HCT116 (cell line): ENCODE data around the gene ARHGAP10. TPM values are rescaled to one million over a fixed set of nuclear protein-coding genes. Genes with fewer than 3 reads are reported as not detected.

Source experiments
- ATAC-seq: fragments of 200-7000 bp; cut with Tn5 transposase; 2 replicates; pipeline ENCODE4 v1.9.1; 2020; ENCODE audit warnings: mild to moderate bottlenecking, moderate library complexity
- BruUV-seq: library from RNA; stranded (reverse); fragments of 400-500 nt; replicated peaks from 2 replicates; lab custom pipeline; 2021; lab: Mats Ljungman, UMichigan
- CTCF ChIA-PET: fragments of 300-600 bp; sonication (Branson Sonifier 250); formaldehyde crosslinking; loops from one replicate; lab custom pipeline; 2021; ENCODE audit warnings: antibody characterized with exemption; lab: Charles Lee
- POLR2A ChIA-PET: fragments of 300-600, 350-600 bp; sonication (Branson Sonifier 250); formaldehyde crosslinking; loops from one replicate; lab custom pipeline; 2021; ENCODE audit warnings: antibody characterized with exemption; lab: Charles Lee
- RAD21 ChIA-PET, 2 experiments: fragments of 300-600 bp; sonication (Branson Sonifier 250); formaldehyde crosslinking; loops; one replicate each; lab custom pipeline; 2023; ENCODE audit warnings: low total read pairs in 2 of 2; ENCODE audit not compliant: uncharacterized antibody in 2 of 2, unreplicated experiment in 2 of 2, low non-redundant PET in 1 of 2; lab: Charles Lee
- DNase-seq: peaks from one replicate; pipeline ENCODE4 v3.0.0-alpha.2; 2010; ENCODE audit warnings: low read depth, low spot score
- H2AFZ ChIP-seq: fragments of 200-600 bp; shearing (Covaris generic), sonication (generic); 2 replicates; pipeline ENCODE4 v1.6.1; 2017; ENCODE audit warnings: low read depth, mixed run types, mixed read lengths, antibody characterized with exemption, low read length; ENCODE audit not compliant: poor library complexity, severe bottlenecking
- H3K27ac ChIP-seq: 2 replicates; pipeline ENCODE4 v1.5.1; 2012; ENCODE audit warnings: low read depth, low read length
- H3K27me3 ChIP-seq: fragments of 200-600 bp; sonication (generic); 2 replicates; pipeline ENCODE4 v1.6.1; 2016; ENCODE audit warnings: mixed run types, low read length, mixed read lengths; ENCODE audit not compliant: insufficient read depth
- H3K36me3 ChIP-seq, 2 experiments: fragments of 200-500 bp in 1 of 2; fragments of 200-600 bp in 1 of 2; sonication (Bioruptor generic) in 1 of 2; sonication (generic) in 1 of 2; 2 replicates each; pipeline versions ENCODE4 v1.5.1 to v1.6.1; 2014 to 2016; ENCODE audit warnings: low read length in 2 of 2, inconsistent platforms in 1 of 2, mixed read lengths in 1 of 2, mixed run types in 1 of 2; ENCODE audit not compliant: insufficient read depth in 2 of 2, control insufficient read depth in 1 of 2
- H3K4me1 ChIP-seq, 2 experiments: fragments of 200-600 bp in 1 of 2; sonication (generic) in 1 of 2; 2 replicates each; pipeline versions ENCODE4 v1.5.1 to v1.6.1; 2012 to 2017; ENCODE audit warnings: low read length in 2 of 2, inconsistent platforms in 1 of 2, mild to moderate bottlenecking in 1 of 2, mixed read lengths in 1 of 2, mixed run types in 1 of 2, moderate library complexity in 1 of 2; ENCODE audit not compliant: insufficient read depth in 2 of 2, control insufficient read depth in 1 of 2
- H3K4me2 ChIP-seq: fragments of 200-600 bp; sonication (generic); 2 replicates; pipeline ENCODE4 v1.6.1; 2017; ENCODE audit warnings: mixed run types, low read length, mixed read lengths
- H3K4me3 ChIP-seq, 2 experiments: fragments of 200-600 bp in 1 of 2; sonication (generic) in 1 of 2; replicated peaks in 1 of 2; 2 replicates each; pipeline ENCODE4 v1.5.1; 2011 to 2016; ENCODE audit warnings: low read length in 2 of 2, control low read depth in 1 of 2, low read depth in 1 of 2, mild to moderate bottlenecking in 1 of 2, mixed read lengths in 1 of 2, mixed run types in 1 of 2
- H3K79me2 ChIP-seq: fragments of 200-600 bp; sonication (generic); 2 replicates; pipeline ENCODE4 v1.6.1; 2017; ENCODE audit warnings: mild to moderate bottlenecking, mixed run types, low read length, moderate library complexity, mixed read lengths; ENCODE audit not compliant: insufficient read depth
- H3K9ac ChIP-seq: fragments of 200-600 bp; sonication (generic); 2 replicates; pipeline ENCODE4 v1.6.1; 2016; ENCODE audit warnings: low read length, mixed read lengths
- H3K9me2 ChIP-seq: fragments of 200-600 bp; sonication (generic), shearing (Covaris generic); 2 replicates; pipeline ENCODE4 v1.6.1; 2017; ENCODE audit warnings: mixed run types, mild to moderate bottlenecking, moderate library complexity; ENCODE audit not compliant: insufficient read depth
- H3K9me3 ChIP-seq, 2 experiments: fragments of 200-500 bp in 1 of 2; fragments of 200-600 bp in 1 of 2; sonication (Bioruptor generic) in 1 of 2; sonication (generic) in 1 of 2; 2 replicates each; pipeline ENCODE4 v1.6.1; 2014 to 2017; ENCODE audit warnings: low read length in 2 of 2, mixed read lengths in 2 of 2, inconsistent platforms in 1 of 2, low read depth in 1 of 2, mild to moderate bottlenecking in 1 of 2, mixed run types in 1 of 2, moderate library complexity in 1 of 2; ENCODE audit not compliant: control insufficient read depth in 1 of 2, insufficient read depth in 1 of 2
- H4K20me1 ChIP-seq: fragments of 200-600 bp; sonication (generic), shearing (Covaris generic); 2 replicates; pipeline ENCODE4 v1.6.1; 2017; ENCODE audit warnings: mixed run types, mild to moderate bottlenecking, moderate library complexity; ENCODE audit not compliant: insufficient read depth
- ATF3 ChIP-seq: IDR thresholded peaks from 2 replicates; pipeline ENCODE4 v1.6.1; 2012
- CTCF ChIP-seq, 3 experiments: fragments of 200-600 bp in 1 of 3; sonication (generic) in 1 of 3; IDR thresholded peaks in 2 of 3; conservative IDR thresholded peaks in 1 of 3; 2 replicates each; pipeline ENCODE4 v1.5.1; 2012 to 2017; ENCODE audit warnings: low read depth in 2 of 3, low read length in 2 of 3, antibody characterized with exemption in 1 of 3, borderline replicate concordance in 1 of 3, control low read depth in 1 of 3, mild to moderate bottlenecking in 1 of 3, mixed read lengths in 1 of 3, mixed run types in 1 of 3, moderate library complexity in 1 of 3; ENCODE audit not compliant: insufficient read depth in 1 of 3
- ELF1 ChIP-seq: IDR thresholded peaks from 2 replicates; pipeline ENCODE4 v1.6.1; 2012; ENCODE audit warnings: low read depth, borderline replicate concordance
- EZH2 ChIP-seq: fragments of 200-600 bp; sonication (generic); IDR thresholded peaks from 2 replicates; pipeline ENCODE4 v1.6.1; 2017; ENCODE audit warnings: antibody characterized with exemption, mixed run types
- FOSL1 ChIP-seq: IDR thresholded peaks from 2 replicates; pipeline ENCODE4 v1.6.1; 2012; ENCODE audit warnings: low read depth
- JUND ChIP-seq: IDR thresholded peaks from 2 replicates; pipeline ENCODE4 v1.6.1; 2012
- MAX ChIP-seq: IDR thresholded peaks from 2 replicates; pipeline ENCODE4 v1.6.1; 2012
- POLR2AphosphoS5 ChIP-seq: IDR thresholded peaks from 2 replicates; pipeline ENCODE4 v1.6.1; 2011; ENCODE audit warnings: mild to moderate bottlenecking, low read depth, low read length, moderate library complexity
- RAD21 ChIP-seq: IDR thresholded peaks from 2 replicates; pipeline ENCODE4 v1.6.1; 2012; ENCODE audit warnings: low read depth, mild to moderate bottlenecking
- SIN3A ChIP-seq: IDR thresholded peaks from 2 replicates; pipeline ENCODE4 v1.6.1; 2012; ENCODE audit warnings: low read depth
- SP1 ChIP-seq: IDR thresholded peaks from 2 replicates; pipeline ENCODE4 v1.6.1; 2012; ENCODE audit warnings: low read depth
- TCF7L2 ChIP-seq: IDR thresholded peaks from 2 replicates; pipeline ENCODE4 v1.7.0; 2011; ENCODE audit warnings: borderline replicate concordance, inconsistent platforms; ENCODE audit not compliant: insufficient read depth, insufficient read length; ENCODE audit errors: extremely low read depth
- YY1 ChIP-seq: IDR thresholded peaks from 2 replicates; pipeline ENCODE4 v1.6.1; 2011; ENCODE audit warnings: low read length, low read depth, moderate library complexity, mild to moderate bottlenecking; ENCODE audit not compliant: insufficient replicate concordance; ENCODE audit errors: extremely low read depth
- ZNF274 ChIP-seq: fragments of 200-500 bp; sonication (Bioruptor generic); IDR thresholded peaks from 2 replicates; pipeline ENCODE4 v1.6.1; 2014; ENCODE audit warnings: mild to moderate bottlenecking, low read depth, low read length, inconsistent platforms
- intact Hi-C: fragments of 100-400 bp; cut with micrococcal nuclease; formaldehyde crosslinking; loops from 2 replicates; pipeline ENCODE4 v1.10.0; 2022
- total RNA-seq: library from RNA; stranded (reverse); gene quantifications from one replicate; pipeline ENCODE4 v1.2.1, GENCODE V29; 2021; ENCODE audit not compliant: unreplicated experiment

The ARHGAP10 gene
- total RNA-seq, 1 experiment from 2014 or later = 24.7 TPM

GRCh38 chr4:147968641-147969040, 236.8 kb downstream of the ARHGAP10 start (continued):
- TF ChIP-seq EZH2 (no peak), MAX (no peak)
- TF ChIP-seq, all 23 proteins: peak for 0

GRCh38 chr4:147969573-147970385, 237.9 kb downstream of the ARHGAP10 start:
- H2AFZ ChIP-seq = no peak overlapping the region
- no peak for DNase-seq
- H3K9me3 ChIP-seq = no peaks in the 10 kb centered on the region
- H3K36me3 ChIP-seq = no peaks in the 10 kb centered on the region
- no peaks in the 10 kb centered on the region for H3K9me2 ChIP-seq
- POLR2A ChIA-PET = no interaction called here
- H3K27ac ChIP-seq = no peak overlapping the region
- no peaks in the 10 kb centered on the region; the same call in 1 of the 2 replicates for H4K20me1 ChIP-seq
- CTCF ChIA-PET = interaction anchor here (1.4 kb wide), 1 partner anchor 14 kb away, joined by 4 read pairs; no protein-coding TSS in a partner anchor
- H3K4me2 ChIP-seq = no peak overlapping the region
- ATAC-seq = no peak
- no TSS peak for BruUV-seq
- intact Hi-C loops = no loop called here
- TF ChIP-seq JUND (no peak), ELF1 (no peak), CTCF (IDR thresholded peaks at IDR 0.05 in 2 of 3, conservative IDR thresholded peaks at IDR 0.05 in 1 of 3; ENCODE audit: borderline replicate concordance in 1 of 3, insufficient read depth in 1 of 3, low read depth in 2 of 3, low read length in 2 of 3) (no peak), YY1 (no peak), MAX (no peak), ZNF274 (no peak), ATF3 (no peak), SIN3A (no peak), POLR2AphosphoS5 (no peak), SP1 (no peak), RAD21 (no peak), TCF7L2 (no peak), FOSL1 (no peak)
- no peaks in the 10 kb centered on the region for H3K4me1 ChIP-seq
- H3K9ac ChIP-seq = no peak overlapping the region
- H3K4me3 ChIP-seq = no peak overlapping the region
- no peaks in the 10 kb centered on the region for H3K79me2 ChIP-seq
- H3K27me3 ChIP-seq = no peaks in the 10 kb centered on the region
- RAD21 ChIA-PET = no interaction called here
